PC-3 (cell line): ENCODE results near the gene CACNA1H. TPM values are rescaled to one million over a fixed set of nuclear protein-coding genes. Genes with fewer than 3 reads are reported as not detected.

Experiments
- ATAC-seq: fragments of 200-7000 bp; cut with Tn5 transposase; 2 replicates; pipeline ENCODE4 v1.9.1; 2020; ENCODE audit warnings: mild to moderate bottlenecking, moderate library complexity
- BruUV-seq: library from RNA; stranded (reverse); fragments of 400-500 nt; replicated peaks from 2 replicates; lab custom pipeline; 2021; lab: Mats Ljungman, UMichigan
- CTCF ChIA-PET: fragments of 300-600 bp; sonication (Branson Sonifier 250); formaldehyde crosslinking; loops from one replicate; lab custom pipeline; 2022; ENCODE audit warnings: antibody characterized with exemption; lab: Charles Lee
- POLR2A ChIA-PET: fragments of 300-600 bp; sonication (Branson Sonifier 250); formaldehyde crosslinking; loops from one replicate; lab custom pipeline; 2022; ENCODE audit warnings: antibody characterized with exemption; ENCODE audit not compliant: unreplicated experiment; lab: Charles Lee
- DNase-seq: peaks from one replicate; pipeline ENCODE4 v3.0.0-alpha.2; 2015
- H2AFZ ChIP-seq: fragments of 300-600 bp; sonication (generic); 2 replicates; pipeline ENCODE4 v1.6.0; 2016; ENCODE audit warnings: antibody characterized with exemption, low read length
- H3F3A ChIP-seq: fragments of 300-600 bp; sonication (generic); one replicate; pipeline ENCODE4 v1.6.0; 2017; ENCODE audit warnings: antibody characterized with exemption, low read length, control low read depth, mild to moderate bottlenecking; ENCODE audit not compliant: unreplicated experiment
- H3K27ac ChIP-seq: fragments of 300-600 bp; sonication (generic); 2 replicates; pipeline ENCODE4 v1.5.1; 2016; ENCODE audit warnings: mild to moderate bottlenecking, low read length
- H3K27me3 ChIP-seq: fragments of 300-600 bp; sonication (generic); 2 replicates; pipeline ENCODE4 v1.6.1; 2016; ENCODE audit warnings: low read length, mixed read lengths
- H3K36me3 ChIP-seq: fragments of 300-600 bp; sonication (generic); 2 replicates; pipeline ENCODE4 v1.6.1; 2016; ENCODE audit warnings: low read depth, mixed run types, low read length, mixed read lengths
- H3K4me1 ChIP-seq: fragments of 300-600 bp; sonication (generic); 2 replicates; pipeline ENCODE4 v1.5.1; 2016; ENCODE audit warnings: low read length; ENCODE audit not compliant: insufficient read depth
- H3K4me2 ChIP-seq: fragments of 300-600 bp; sonication (generic); 2 replicates; pipeline ENCODE4 v1.6.0; 2016; ENCODE audit warnings: low read length
- H3K4me3 ChIP-seq: fragments of 300-600 bp; sonication (generic); 2 replicates; pipeline ENCODE4 v1.5.1; 2016; ENCODE audit warnings: mild to moderate bottlenecking, low read length, mixed read lengths
- H3K79me2 ChIP-seq: fragments of 300-600 bp; sonication (generic); 2 replicates; pipeline ENCODE4 v1.6.1; 2017; ENCODE audit warnings: low read length, mixed read lengths
- H3K9ac ChIP-seq: fragments of 300-600 bp; sonication (generic); 2 replicates; pipeline ENCODE4 v1.6.0; 2016; ENCODE audit warnings: mild to moderate bottlenecking, low read length
- H3K9me2 ChIP-seq: fragments of 300-600 bp; sonication (generic); replicated peaks from 2 replicates; pipeline ENCODE4 v1.6.1; 2016; ENCODE audit warnings: mixed run types, low read length, mixed read lengths
- H3K9me3 ChIP-seq: fragments of 300-600 bp; sonication (generic); 2 replicates; pipeline ENCODE4 v1.6.1; 2016; ENCODE audit warnings: low read length, mixed read lengths
- H4K20me1 ChIP-seq: fragments of 300-600 bp; sonication (generic); 2 replicates; pipeline ENCODE4 v1.6.1; 2016; ENCODE audit warnings: low read length, mixed read lengths
- EZH2 ChIP-seq: fragments of 300-600 bp; sonication (generic); IDR thresholded peaks from one replicate; pipeline ENCODE4 v1.6.1; 2017; ENCODE audit warnings: antibody characterized with exemption, mild to moderate bottlenecking, low read length; ENCODE audit not compliant: unreplicated experiment
- EZH2phosphoT487 ChIP-seq: fragments of 300-600 bp; sonication (generic); IDR thresholded peaks from 2 replicates; pipeline ENCODE4 v1.6.1; 2018; ENCODE audit warnings: mild to moderate bottlenecking, antibody characterized with exemption, low read length, borderline replicate concordance
- intact Hi-C: fragments of 100-400 bp; cut with micrococcal nuclease; formaldehyde crosslinking; loops from 2 replicates; pipeline ENCODE4 v1.9.0; 2023
- total RNA-seq: library from RNA; depleted of rRNA; stranded (reverse); fragments of >200 nt; gene quantifications from 2 replicates; pipeline ENCODE4 v1.2.3, GENCODE V29; 2014
- TF ChIP-seq, protein P1 (sequence below): fragments of 300-600 bp; sonication (generic); conservative IDR thresholded peaks from 2 replicates; pipeline ENCODE4 v1.5.1; 2017; ENCODE audit warnings: antibody characterized with exemption, low read depth, mild to moderate bottlenecking, low read length

CACNA1H gene
- total RNA-seq, 1 experiment from 2014 or later, result 4.1 TPM

DNA sequence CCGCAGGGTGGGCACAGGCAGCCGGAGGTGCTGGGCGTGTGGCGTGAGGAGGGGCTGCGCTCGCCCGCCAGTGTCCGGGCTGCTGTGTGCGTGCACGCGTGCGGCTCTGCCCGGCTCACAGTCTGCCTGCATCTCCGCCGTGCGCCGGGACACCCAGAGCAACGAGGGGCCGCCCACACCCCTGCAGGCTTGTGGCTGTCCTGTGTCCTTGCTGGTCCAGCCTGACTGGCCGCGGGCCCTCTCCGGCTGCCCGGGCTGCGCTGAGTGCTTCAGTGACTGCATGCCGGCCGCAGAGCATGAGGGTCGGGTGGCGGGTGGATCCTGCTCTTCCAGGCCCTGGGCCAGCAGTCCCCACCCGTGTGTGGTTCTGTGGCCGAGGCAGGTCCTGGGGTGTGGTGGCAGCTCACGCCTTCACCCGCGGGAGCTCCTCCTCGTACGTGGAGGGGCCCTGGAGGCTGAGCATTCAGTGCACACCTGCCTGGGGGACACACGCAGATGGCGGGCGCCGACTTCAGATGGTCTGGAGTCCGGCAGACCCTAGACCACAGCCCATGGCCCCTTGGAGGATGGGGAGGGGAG lies 59.8 kb downstream of the CACNA1H start:
- no peak overlapping the region for H3K9ac ChIP-seq
- BruUV-seq, result no TSS peak
- H4K20me1 ChIP-seq, result no peaks in the 10 kb centered on the region
- H3K4me2 ChIP-seq, result no peak overlapping the region
- H3F3A ChIP-seq, result no peaks in the 10 kb centered on the region
- H3K4me3 ChIP-seq, result no peak overlapping the region
- no peaks in the 10 kb centered on the region for H3K9me3 ChIP-seq
- no peak overlapping the region for H2AFZ ChIP-seq
- ATAC-seq, result no peak
- intact Hi-C loops, result no loop called here
- H3K27me3 ChIP-seq, result no peaks in the 10 kb centered on the region
- no peak for DNase-seq
- CTCF ChIA-PET, result no interaction called here
- H3K9me2 ChIP-seq, result no peaks in the 10 kb centered on the region
- H3K79me2 ChIP-seq, result no peaks in the 10 kb centered on the region
- no peaks in the 10 kb centered on the region for H3K36me3 ChIP-seq
- TF ChIP-seq EZH2phosphoT487 (no peak), EZH2 (no peak)
- TF ChIP-seq, protein P1, sequence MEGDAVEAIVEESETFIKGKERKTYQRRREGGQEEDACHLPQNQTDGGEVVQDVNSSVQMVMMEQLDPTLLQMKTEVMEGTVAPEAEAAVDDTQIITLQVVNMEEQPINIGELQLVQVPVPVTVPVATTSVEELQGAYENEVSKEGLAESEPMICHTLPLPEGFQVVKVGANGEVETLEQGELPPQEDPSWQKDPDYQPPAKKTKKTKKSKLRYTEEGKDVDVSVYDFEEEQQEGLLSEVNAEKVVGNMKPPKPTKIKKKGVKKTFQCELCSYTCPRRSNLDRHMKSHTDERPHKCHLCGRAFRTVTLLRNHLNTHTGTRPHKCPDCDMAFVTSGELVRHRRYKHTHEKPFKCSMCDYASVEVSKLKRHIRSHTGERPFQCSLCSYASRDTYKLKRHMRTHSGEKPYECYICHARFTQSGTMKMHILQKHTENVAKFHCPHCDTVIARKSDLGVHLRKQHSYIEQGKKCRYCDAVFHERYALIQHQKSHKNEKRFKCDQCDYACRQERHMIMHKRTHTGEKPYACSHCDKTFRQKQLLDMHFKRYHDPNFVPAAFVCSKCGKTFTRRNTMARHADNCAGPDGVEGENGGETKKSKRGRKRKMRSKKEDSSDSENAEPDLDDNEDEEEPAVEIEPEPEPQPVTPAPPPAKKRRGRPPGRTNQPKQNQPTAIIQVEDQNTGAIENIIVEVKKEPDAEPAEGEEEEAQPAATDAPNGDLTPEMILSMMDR, result no peak
- POLR2A ChIA-PET, result no interaction called here
- H3K27ac ChIP-seq, result no peak overlapping the region
- no peaks in the 10 kb centered on the region for H3K4me1 ChIP-seq

DNA sequence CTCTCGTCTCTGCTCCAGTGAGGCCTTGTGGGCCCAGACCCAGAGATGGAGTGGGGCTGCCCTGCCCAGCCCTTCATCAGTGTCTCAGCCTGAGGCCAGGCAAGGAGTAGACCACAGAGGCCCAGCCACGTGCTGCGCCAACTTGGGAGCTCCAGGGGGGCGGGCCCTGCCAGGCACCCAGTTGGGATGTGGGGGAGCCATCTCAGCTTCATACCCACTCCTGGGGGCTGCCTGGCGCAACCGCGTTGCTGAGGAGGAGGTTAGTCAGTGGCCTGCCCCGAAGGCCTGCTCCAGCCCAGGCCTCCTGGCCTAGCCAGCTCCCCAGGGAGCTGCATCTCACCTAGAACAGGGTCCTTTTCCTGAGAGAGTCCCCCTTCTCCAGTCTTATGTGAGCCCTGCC lies 60.3 kb downstream of the CACNA1H start:
- CTCF ChIA-PET, result no interaction called here
- H3K9me2 ChIP-seq, result no peaks in the 10 kb centered on the region
- ATAC-seq (no peak), DNase-seq (no peak)
- POLR2A ChIA-PET, result no interaction called here
- intact Hi-C loops, result no loop called here
- TF ChIP-seq, protein P1, result no peak
- TF ChIP-seq EZH2phosphoT487 (no peak), EZH2 (no peak)
- BruUV-seq, result no TSS peak
- H3K79me2 ChIP-seq, result no peaks in the 10 kb centered on the region
- no peaks in the 10 kb centered on the region for H3F3A ChIP-seq
- H3K4me3 ChIP-seq, result no peak overlapping the region
- no peaks in the 10 kb centered on the region for H4K20me1 ChIP-seq
- H3K9ac ChIP-seq, result no peak overlapping the region
- no peaks in the 10 kb centered on the region for H3K27me3 ChIP-seq
- H3K27ac ChIP-seq, result no peak overlapping the region
- no peak overlapping the region for H2AFZ ChIP-seq
- no peaks in the 10 kb centered on the region for H3K36me3 ChIP-seq
- H3K4me1 ChIP-seq, result no peaks in the 10 kb centered on the region
- H3K4me2 ChIP-seq, result no peak overlapping the region
- no peaks in the 10 kb centered on the region for H3K9me3 ChIP-seq

DNA sequence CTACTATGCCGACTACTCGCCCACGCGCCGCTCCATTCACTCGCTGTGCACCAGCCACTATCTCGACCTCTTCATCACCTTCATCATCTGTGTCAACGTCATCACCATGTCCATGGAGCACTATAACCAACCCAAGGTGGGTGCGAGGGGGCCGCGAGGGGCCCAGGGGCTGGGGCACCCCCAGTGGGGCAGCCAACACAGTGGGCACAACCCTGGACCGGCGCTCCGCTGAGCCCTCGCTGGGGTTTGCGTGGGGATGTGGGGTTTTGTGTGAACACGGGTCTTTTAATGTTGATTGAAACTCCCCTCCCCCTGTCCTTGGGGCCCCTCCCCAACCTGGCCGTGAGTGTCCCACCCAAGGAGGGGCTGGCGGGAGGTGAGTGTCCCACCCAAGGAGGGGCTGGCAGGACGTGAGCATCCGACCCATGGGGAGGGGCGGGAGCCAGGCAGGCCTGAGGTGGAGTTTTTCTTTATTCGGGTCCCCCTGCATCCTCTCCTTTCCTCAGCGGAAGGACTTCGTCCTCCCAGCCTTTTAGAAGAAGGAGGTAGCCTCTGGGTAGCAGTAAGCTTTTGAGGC lies 61.0 kb downstream of the CACNA1H start:
- no peaks in the 10 kb centered on the region for H3K79me2 ChIP-seq
- ATAC-seq, result no peak
- H3K27me3 ChIP-seq, result no peaks in the 10 kb centered on the region
- no peak overlapping the region for H3K4me2 ChIP-seq
- no peaks in the 10 kb centered on the region for H3K36me3 ChIP-seq
- no peaks in the 10 kb centered on the region for H3K4me1 ChIP-seq
- H3K9me2 ChIP-seq, result no peaks in the 10 kb centered on the region
- DNase-seq, result no peak
- TF ChIP-seq EZH2 (no peak), EZH2phosphoT487 (no peak)
- TF ChIP-seq, protein P1, result no peak
- intact Hi-C loops, result no loop called here
- no peaks in the 10 kb centered on the region for H3F3A ChIP-seq
- CTCF ChIA-PET, result no interaction called here
- H2AFZ ChIP-seq, result no peak overlapping the region
- no peak overlapping the region for H3K27ac ChIP-seq
- no peaks in the 10 kb centered on the region for H4K20me1 ChIP-seq
- H3K9me3 ChIP-seq, result no peaks in the 10 kb centered on the region
- no TSS peak for BruUV-seq
- no peak overlapping the region for H3K9ac ChIP-seq
- no peak overlapping the region for H3K4me3 ChIP-seq
- POLR2A ChIA-PET, result no interaction called here
